CD4-positive, alpha-beta T cell treated with Interleukin-17A for 1 hour (primary cell): ENCODE measurements around the gene PTPRU.

Experiments used
- DNase-seq: peaks from one replicate; pipeline ENCODE4 v3.0.0-alpha.2; 2020

Gene PTPRU

DNA sequence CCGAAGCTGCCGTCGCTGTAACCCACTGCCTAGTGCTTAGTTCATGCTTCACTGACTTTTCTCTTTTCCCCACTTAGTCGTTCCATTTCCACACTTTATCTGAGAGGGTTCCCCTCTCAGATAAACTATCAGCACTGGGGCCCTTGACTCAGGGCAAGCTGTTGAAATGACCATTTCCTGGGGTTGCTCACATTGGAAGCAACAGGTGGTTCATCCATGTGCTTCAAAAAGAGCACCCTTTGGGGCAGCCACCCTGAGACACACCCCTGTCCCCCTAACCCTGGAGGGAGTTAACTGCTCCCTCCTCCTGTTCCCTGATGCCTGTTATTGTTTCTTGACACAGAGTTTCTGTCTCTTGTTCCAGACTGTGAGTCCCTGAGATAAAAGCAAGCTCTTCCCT lies 107.2 kb downstream of the PTPRU start:
- DNase-seq: no peak

DNA sequence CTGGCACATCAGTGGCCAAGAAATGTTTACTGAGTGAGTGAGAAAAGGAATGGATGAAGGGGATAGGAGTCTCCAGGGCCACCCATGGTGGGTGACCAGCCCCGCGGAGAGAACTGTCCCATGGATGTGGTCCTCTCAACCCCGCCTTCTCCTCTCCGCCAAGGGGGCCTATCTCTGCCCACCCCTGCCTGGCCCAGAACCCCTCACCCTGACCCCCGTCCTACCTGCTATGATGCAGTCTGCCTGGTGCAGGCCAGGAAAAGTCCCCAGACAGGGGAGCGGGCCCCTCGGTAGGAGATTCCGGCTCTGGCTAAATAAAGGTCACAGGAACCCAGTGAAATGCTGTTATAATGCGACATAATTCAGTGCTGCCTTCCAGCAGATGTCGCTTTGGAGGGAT lies 107.6 kb downstream of the PTPRU start:
- no peak for DNase-seq

DNA sequence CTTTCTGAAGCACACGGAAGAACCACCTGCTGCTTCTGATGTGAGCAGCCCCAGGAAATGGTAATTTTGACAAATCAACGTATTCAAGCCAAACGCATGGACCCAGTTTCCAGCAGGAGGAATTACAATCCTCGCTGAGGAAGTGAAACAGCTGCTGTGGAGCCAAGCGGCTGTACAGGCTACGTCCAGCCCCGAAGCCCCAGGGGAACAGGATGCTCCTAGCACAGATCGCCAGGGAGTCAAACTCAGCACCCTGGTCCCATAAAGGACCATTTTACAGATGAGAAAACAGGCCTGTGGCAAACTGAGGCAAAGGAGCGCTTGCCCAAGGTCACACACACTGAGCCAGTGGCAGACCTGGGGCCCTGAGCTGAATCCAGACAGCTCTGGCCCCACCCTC lies 108.0 kb downstream of the PTPRU start:
- DNase-seq: no peak

DNA sequence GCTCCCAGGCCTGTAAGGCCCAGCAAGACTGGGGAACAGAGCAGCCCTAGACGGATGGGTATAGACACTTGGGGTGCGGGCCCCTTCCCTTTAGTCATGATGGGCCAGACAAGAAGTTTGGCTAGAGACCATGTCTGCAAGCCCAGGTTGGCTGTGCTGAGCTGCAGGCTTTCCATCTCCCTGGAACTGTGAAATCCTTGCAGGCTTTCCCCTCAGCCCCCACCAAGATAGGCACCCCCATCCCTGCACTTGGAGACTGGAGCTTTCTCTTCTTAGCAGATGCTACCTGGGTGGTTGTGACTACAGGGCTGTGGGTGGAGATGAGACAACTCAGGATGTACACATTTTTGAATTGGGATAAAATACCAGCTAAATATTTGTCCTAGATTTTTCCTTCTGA lies 110.3 kb downstream of the PTPRU start:
- no peak for DNase-seq

DNA sequence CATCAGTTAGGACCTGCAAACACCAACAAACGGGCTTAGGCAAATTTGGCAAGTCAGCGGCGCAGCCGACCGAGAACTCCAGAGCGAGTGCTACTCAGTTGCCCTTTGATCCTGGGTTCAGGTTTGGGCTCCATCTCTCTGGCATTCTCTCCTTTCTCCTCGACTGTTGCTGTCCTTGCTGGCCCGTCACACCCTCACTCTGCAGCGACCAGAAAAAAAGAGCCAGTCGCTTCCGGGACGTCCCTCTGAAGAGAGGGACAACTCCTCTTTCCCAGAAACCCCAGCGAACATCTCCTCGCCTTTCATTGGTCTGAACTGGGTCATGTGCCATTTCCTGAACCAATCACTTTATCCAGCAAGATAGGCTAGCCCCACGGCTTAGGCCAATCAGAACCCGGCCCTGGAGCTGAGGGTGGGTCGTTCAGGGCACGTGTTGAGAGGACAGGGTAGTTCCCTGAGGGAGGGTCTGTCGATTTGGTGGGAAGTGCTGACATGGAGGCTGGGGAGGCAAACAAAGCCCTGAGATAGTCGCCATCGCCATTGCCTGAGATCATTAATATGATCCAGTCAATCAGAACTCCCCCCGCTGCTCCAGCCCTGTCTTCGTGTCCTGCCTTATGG lies 113.7 kb downstream of the PTPRU start:
- DNase-seq: no peak

DNA sequence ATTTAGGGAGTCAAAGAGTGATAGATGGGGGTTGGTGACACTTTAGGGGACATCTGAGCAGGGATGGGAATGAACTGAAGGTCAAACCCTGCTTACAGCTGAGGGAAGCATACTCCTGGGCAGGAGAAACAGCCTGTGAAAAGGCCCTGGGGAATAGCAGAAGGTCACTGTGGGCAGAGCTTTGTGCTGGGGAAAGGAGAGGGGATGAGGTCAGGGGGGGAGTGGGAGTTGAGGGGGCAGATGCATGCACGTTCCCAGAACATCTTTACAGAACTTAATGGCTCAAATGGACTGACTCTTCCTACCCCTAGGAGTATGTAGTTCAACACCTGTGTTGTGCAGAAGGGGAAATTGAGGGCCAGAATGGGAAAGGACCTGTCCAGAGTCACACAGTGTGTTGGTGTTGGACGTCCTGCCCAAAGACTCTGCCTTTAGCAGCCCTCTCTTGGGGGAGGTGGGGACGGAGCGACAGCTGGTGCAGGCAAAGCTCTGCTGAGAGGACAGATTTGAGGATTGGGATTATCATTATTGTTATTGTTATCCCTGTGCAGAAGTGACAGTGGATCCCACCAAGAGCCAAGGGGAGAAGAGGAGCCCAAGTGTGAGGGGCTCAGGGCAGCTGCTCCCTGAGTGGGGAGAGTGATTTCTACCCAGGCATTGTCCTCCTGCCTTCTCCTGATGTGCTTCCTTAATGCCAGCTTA lies 116.5 kb downstream of the PTPRU start:
- DNase-seq: no peak

DNA sequence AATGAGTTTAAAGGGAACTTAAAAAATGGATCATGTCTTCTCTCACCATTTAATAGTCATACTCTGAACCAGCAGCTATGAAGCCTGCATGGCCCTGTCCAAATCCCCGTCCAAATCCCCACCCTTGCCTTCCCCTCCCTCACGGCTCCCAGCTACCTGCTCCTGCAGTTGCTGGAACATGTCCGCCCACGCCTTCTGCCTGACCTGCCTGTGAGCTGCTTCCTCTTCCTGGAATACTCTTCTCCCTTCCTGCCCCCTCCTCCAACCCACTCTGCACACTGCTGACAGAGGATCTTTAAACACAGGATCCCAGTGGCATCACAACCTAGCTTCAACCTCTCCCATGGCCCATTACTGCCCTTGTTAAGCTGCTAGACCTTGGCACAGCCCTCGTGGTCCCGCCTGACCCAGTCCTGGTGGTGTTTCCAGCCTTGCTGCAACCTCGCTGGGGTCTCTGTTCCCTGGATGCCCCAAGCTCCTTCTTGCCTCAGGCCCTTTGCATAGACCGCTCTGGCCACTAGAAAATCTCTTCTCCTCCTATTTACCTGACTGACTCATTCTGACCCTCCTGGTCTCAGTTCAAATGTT lies 118.3 kb downstream of the PTPRU start:
- DNase-seq: no peak

DNA sequence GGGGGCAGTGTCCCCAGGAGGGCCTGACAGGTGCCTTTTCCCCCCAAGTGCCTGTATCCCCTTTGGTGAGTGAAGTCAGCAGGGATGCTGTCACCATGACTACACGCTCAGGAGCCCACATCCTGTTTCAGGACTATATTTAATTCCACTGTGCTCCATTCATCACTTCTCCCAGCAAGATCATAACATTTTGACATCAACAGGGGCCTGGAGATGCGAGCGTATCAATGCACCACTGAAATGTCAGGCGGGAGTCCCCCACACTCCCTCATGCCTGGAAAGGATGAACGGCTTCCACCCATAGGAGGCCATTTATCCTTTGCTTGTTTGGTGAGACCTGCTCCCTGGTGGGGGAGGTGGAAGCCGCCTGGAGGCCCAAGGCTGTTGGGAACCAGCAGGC lies 119.1 kb downstream of the PTPRU start:
- DNase-seq: no peak

DNA sequence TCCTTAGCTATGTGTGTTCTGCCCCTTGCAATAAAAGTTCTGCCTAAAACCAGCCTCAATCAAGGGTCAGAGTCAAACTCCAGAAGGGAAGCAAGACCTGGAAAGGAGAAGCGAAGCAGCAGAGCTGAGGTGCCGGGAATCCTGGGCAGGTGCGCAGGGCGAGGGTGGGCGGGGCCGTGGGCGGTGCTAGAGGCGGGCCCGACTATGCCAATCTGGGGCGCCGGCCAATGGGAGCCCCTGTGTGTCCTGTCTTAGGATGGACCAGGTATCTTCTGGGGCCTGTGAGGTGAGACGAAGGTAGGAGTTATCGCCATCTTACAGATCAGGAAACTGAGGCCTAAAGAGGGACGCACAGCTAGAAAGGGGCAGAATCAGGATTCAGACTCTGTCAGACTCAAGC lies 120.3 kb downstream of the PTPRU start:
- DNase-seq: no peak

DNA sequence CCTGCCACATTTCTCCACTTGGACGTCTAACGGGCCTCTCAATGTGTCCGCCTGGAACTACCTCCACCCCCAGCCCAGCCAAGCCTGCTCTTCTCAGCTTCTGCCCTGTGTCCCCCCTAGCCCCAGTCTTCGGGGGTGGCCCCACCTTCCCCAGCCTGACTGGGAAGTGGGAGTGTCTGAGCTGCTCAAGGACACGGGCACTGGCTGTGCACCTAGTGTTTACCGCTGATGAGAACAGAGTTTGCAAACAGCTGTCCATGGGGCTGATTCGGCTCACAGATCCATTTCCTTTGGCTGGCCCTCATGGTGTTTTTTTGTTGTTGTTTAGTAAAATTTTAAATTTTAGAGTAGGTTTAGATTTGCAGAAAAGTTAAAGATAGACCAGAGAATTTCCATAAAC lies 121.1 kb downstream of the PTPRU start:
- no peak for DNase-seq

DNA sequence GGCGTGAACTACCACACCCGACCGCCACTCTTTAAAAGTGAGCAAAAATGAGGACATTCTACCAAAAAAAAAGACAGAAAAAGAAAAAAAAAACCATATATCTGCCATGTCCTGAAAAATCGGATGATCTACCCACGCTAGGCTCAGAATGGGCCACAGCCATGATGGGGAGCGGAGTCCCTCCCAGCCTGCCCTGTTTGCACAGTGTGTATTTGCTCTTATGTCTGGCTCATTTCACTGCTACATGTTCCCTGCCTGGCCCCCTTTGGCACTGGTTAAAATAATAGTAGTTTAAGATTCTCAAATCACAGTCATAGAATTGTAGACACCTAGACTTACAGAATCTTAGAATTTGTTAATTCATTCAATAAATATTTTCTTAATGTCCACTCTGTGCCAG lies 121.9 kb downstream of the PTPRU start:
- DNase-seq: no peak

DNA sequence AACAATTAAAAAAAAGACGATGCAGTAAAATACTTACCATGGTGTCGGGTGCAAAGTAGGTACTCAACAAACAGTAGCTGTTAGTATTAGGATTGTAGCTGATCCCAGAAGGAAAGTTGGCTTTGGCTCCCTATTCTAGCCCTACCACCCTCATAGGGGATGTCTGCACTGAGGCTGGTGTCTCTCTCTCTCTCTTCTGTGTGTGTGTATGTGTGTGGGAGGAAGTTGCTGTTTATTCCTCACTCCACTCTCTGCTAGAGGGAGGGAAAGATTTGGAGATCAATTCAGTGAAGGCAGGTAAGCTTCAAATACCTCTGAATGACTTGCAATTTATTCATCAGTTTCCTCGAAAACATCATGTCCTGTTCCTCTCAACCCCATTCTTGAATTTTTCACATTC lies 124.4 kb downstream of the PTPRU start:
- DNase-seq: no peak

DNA sequence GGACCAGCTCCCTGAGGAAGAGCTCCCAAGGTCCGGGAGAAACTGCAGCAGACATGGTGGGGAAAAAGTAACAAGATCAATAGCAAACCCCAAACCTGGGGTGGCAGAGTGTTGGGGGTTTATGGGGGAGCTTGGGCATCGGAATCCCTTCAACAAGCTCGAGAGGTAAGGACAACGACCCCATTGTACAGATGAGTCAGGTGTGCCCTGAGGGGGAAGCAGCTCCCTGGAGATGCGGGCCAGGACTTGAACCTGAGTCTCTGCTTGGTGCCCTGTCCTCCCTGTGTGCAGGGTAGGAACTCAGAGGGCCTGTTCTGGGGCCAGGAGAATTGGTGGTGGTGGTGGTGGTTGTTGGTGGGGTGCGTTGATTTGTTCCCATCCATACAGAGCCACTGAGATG lies 125.4 kb downstream of the PTPRU start:
- no peak for DNase-seq

DNA sequence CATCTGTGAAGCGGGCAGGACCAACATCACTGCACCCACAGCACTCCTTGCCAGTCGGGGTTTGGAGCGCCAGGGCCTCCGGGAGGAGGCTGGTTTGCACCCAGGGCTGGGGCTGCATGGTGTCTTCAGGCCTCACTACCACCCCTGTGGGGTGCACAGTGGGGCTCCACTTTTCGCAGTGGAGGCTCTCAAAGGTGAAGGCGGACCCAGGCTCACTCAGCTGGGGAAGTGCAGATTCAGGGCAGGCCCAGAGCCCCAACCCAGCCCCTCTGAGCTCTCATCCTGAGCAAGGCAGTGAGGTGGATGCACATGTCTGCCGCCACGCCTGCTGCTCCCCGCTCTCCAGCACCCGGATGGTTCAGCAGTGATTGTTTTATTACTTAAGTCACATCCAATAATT lies 125.8 kb downstream of the PTPRU start:
- DNase-seq: no peak

DNA sequence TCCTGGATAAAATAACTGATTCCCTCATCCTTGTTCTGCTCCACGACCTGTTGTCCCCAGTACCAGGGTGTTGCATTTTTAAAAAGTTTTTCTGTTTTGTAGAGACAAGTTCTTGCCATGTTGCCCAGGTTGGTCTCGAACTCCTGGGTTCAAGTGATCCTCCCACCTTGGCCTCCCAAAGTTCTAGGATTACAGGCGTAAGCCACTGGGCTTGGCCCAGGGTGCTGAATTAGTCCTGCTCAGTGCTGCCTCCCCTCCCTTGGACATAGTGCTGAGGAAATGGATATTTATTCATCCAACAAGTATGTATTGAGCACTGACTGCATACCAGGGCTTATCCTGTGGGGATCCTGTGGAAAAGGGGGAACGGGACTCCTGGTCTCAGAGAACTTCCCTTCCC lies 126.4 kb downstream of the PTPRU start:
- no peak for DNase-seq

DNA sequence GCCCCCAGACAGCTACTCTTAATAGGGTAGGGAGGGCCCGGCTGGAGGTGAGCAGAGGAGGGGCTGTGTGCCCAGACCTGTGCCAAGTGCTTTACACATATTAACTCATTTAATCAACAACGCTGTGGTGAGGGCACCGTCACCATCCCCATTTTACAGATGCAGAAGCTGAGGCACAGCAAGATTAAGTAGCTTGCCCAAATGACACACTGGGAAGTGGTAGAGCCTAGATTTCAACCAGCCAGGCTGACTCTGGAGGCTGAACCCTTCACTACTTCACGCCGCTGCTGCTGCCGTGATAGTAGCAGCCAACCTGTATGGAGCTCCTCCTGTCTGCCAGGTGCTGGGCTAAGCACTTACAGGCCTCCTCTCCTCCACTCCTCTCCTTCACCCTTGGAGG lies 127.2 kb downstream of the PTPRU start:
- no peak for DNase-seq

DNA sequence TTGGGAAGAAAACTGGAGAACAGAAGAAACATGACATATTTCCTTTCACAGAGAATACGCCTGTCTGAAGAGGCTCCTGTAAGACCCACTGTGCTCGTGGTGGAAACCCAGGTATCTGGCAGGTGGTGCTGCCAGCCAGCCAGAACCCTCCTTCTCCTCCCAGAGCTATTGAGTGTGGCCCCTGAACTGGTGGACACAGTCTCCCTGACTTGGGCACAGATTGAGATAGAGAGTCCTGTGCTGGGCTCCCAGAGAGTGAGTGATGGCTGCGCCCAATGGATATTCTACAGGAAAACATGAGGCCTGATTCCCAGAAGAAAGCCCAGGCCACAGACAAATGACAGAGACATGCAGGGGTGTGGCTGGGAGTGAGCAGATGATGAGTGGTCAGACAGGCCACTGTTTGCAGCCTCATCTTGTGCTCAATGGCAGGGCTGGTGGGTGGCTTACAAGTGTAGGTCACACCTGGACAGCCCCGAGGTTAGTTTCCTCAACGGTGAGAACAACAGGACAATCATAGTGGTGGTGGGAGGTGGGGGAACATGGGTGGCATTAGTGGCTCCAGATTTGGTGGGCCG lies 127.9 kb downstream of the PTPRU start:
- DNase-seq: no peak

DNA sequence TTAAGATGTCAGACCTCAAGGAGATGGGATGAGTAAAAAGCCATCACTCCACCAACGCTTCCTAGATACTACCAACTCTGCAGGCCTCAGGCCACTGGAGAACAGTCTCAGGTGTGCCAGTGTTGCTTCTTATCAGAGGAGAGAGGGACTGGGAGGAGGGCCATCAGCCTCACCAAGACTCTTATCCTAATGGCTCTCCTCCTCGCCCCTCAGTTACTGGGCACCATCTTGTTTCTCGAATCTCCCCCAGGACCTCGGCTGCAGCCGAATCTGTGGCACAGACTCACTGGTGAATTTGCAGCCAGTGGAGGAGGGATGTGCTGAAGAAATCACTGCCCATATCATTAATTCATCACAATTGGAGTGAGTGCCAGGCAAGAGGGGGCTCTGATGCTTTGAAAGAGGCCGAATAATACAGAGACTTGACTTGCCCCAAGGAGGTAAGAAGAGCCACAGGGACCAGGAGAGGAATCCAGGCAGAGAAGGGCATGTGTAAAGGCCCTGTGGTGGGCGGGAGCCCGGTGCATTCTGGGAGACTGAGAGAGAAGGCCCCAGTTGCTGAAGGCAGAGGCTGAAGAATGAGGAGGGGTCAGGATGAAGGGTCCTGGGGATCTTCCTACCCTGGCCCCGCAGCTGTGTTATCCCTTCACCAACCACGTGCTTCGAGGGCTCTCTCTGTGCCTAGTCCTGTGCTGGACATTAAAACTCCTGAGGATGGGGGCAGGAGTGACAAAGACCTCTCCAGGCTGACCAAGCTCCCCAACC lies 129.8 kb downstream of the PTPRU start:
- no peak for DNase-seq

DNA sequence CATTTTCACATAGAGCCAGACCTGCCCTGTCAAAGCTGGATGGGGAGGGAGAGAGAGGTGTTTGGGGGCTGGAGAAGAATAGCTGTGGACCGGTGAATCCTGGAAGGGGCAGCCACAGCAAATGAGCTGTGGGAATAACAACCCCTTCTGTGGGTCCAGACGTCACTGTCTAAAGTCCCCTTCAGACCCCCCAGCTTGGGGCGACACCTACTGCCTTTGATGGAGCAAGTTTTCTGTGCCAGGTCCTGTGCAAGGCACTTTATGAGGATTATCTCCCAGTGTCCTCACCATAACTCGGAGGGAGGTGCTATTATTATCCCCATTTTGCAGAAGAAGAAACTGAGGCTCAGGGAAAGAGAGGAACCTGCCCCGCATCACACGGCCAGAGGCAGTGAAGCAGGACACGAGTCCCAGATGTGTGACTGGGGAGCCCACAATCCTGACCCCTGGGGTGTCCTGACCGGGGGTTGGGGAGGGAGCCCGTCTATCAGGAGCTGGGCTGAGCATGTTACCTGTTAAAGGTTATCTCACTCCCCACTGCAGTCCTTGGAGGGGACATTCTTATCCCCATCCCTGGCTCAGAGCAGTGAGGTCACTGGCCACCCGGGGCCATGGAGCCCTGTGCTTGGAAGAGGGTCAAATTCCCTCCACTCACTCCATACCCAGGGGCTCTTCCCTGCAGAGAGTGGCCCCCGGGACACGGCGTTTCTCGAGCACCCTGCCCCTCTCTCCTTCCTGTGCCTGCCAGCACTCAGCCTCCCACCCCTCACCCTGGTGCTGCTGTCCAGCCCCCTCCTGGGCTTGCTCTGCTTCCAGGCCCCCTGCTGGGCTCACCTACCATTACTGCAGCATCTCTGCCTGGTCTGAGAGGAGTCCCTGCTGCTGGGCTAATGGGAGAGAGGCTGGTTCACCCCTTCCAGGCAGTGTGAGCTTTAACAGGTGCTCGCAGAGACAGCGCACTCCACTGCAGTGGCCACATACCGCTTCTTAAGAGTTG lies 132.9 kb downstream of the PTPRU start:
- DNase-seq: no peak

DNA sequence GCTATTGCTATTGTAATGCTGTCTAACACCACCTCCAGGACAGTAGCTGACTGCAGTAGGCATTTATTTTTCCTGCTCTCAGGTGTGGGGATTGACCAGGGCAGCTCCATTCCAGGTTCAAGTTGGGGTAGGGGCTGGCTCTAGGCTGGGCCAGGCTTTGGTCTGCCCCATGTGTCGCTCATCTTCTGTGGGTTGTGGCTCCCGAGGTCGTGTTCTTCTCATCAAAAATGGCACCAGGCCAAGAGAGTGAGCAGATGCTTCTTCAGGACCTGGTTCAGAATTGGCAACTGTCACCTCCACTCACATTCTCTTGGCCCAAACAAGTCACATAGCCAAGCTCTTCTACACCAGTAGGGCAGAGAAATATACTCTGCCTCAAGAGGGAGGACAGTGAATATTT lies 133.7 kb downstream of the PTPRU start:
- DNase-seq: no peak

DNA sequence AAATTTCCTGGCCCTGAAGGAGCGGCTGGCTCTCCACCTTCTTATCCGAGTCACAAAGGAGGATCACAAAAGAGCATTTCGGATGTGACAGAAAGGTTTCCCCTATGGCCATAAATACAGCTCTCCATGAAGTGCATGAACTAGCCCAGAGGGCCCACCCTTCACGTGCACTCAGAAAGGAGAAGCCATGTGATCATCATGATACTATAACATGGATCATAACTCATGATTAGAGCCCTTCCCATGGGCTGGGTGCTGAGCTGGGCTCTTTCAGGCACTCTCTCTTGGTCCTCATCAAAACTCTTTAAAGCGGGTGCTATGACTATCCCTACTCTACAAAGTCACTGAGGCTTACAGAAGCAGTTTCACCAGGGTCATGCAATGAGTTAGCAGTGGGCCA lies 135.0 kb downstream of the PTPRU start:
- no peak for DNase-seq

DNA sequence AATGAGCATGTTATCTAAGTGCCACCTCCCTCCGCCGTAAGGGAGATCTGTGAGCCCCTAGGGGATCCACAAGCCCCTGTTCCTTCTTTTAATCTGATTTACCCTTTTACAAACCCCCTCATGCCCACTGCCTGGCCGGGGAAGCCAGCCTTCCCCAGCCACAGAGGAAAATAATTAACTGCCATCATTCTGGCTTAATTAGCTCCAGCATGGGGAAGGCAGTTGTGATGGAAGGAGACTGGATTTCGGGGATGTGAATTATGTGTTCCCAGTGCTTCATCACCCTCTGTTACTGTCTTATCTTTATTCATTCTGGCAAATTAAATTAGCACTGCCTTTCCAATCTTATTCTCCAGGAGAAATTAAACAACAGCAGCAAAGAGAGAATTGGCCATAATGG lies 135.8 kb downstream of the PTPRU start:
- no peak for DNase-seq
